IMR-90 (cell line): ENCODE results near the gene TIGD1. TPM values are rescaled to one million over a fixed set of nuclear protein-coding genes. Genes with fewer than 3 reads are reported as not detected.

Source experiments
- CTCF ChIP-seq: conservative IDR thresholded peaks from 2 replicates; pipeline ENCODE4 v1.5.1; 2012; ENCODE audit warnings: mild to moderate bottlenecking, low read depth, low read length, improper control_type of control experiment
- MXI1 ChIP-seq: IDR thresholded peaks from 2 replicates; pipeline ENCODE4 v1.6.1; 2012; ENCODE audit warnings: low read depth, mild to moderate bottlenecking, low read length, moderate library complexity, borderline replicate concordance
- RCOR1 ChIP-seq: IDR thresholded peaks from 2 replicates; pipeline ENCODE4 v1.6.1; 2012; ENCODE audit warnings: mild to moderate bottlenecking, low read length, improper control_type of control experiment; ENCODE audit not compliant: insufficient replicate concordance
- SMC3 ChIP-seq: fragments of 150-350 bp; IDR thresholded peaks from 2 replicates; pipeline ENCODE4 v1.6.1; 2016; ENCODE audit warnings: low read depth, mild to moderate bottlenecking, antibody characterized with exemption, low read length, moderate library complexity
- polyA plus RNA-seq, 3 experiments: library from polyadenylated mRNA; depleted of rRNA; stranded (reverse); fragments of >200 nt; gene quantifications; 2 replicates each; pipeline ENCODE4 v1.2.3, GENCODE V29; 2012; ENCODE audit warnings: low replicate concordance in 1 of 3
- total RNA-seq: library from RNA; depleted of rRNA; stranded (reverse); fragments of >200 nt; gene quantifications from 2 replicates; pipeline ENCODE4 v1.2.3, GENCODE V29; 2012

The TIGD1 gene
- total and polyA plus RNA-seq, 2 of the 4 experiments (the other 2 are of a cell fraction), result 2.7 to 2.9 TPM

GRCh38 chr2:232550354-232551249, at the start of gene TIGD1, which contains the start of gene EIF4E2 (continued):
- TF ChIP-seq CTCF (peak; percentile 26; the same call in 1 of the 2 replicates), MXI1 (peak; percentile 48; the same call in 1 of the 2 replicates), RCOR1 (peak; percentile 99), SMC3 (no peak)
